Endothelial cell (in vitro differentiated cells): ENCODE data around the gene ACKR3. TPM values are rescaled to one million over a fixed set of nuclear protein-coding genes. Genes with fewer than 3 reads are reported as not detected.
A peak's percentile ranks its signal among the peaks of the same experiment; 100 is the strongest.

Source experiments
- DNase-seq: peaks from one replicate; pipeline ENCODE4 v3.0.0; 2021; ENCODE audit warnings: low spot score
- H3K27ac Mint-ChIP-seq: one replicate; pipeline ENCODE4 v1.8.0; 2021; ENCODE audit warnings: mixed read lengths, inconsistent platforms; ENCODE audit not compliant: unreplicated experiment
- H3K27me3 Mint-ChIP-seq: one replicate; pipeline ENCODE4 v1.8.0; 2021; ENCODE audit warnings: mild to moderate bottlenecking, moderate library complexity, mixed read lengths, inconsistent platforms; ENCODE audit not compliant: unreplicated experiment
- H3K36me3 Mint-ChIP-seq: one replicate; pipeline ENCODE4 v1.8.0; 2021; ENCODE audit warnings: mild to moderate bottlenecking, low read depth, mixed read lengths, inconsistent platforms; ENCODE audit not compliant: unreplicated experiment
- H3K4me1 Mint-ChIP-seq: one replicate; pipeline ENCODE4 v1.8.0; 2021; ENCODE audit warnings: mild to moderate bottlenecking, mixed read lengths, inconsistent platforms; ENCODE audit not compliant: unreplicated experiment
- H3K4me3 Mint-ChIP-seq: one replicate; pipeline ENCODE4 v1.8.0; 2021; ENCODE audit warnings: mild to moderate bottlenecking, mixed read lengths, inconsistent platforms; ENCODE audit not compliant: unreplicated experiment
- H3K9me3 Mint-ChIP-seq: one replicate; pipeline ENCODE4 v1.8.0; 2021; ENCODE audit warnings: mixed read lengths, inconsistent platforms; ENCODE audit not compliant: unreplicated experiment
- CTCF ChIP-seq: fragments of 200-600 bp; sonication (generic); IDR thresholded peaks from one replicate; pipeline ENCODE4 v1.5.0; 2021; ENCODE audit warnings: antibody characterized with exemption; ENCODE audit not compliant: unreplicated experiment
- total RNA-seq: library from RNA; stranded (reverse); fragmentation: NEBNext Ultra II Directional; extraction: Animal tissue kit (Norgen Biotek cat#: 25700); gene quantifications from one replicate; pipeline ENCODE4 v1.2.1, GENCODE V29; 2021; ENCODE audit not compliant: unreplicated experiment

The ACKR3 gene
- total RNA-seq, 1 donor from 2014 or later, result 24.8 TPM

GRCh38 chr2:236603361-236604015 lies 33.9 kb downstream of the ACKR3 start:
- H3K36me3 Mint-ChIP-seq, result no peaks in the 10 kb centered on the region
- peaks cover 6% of the 10 kb centered on the region for H3K4me1 Mint-ChIP-seq

DNA sequence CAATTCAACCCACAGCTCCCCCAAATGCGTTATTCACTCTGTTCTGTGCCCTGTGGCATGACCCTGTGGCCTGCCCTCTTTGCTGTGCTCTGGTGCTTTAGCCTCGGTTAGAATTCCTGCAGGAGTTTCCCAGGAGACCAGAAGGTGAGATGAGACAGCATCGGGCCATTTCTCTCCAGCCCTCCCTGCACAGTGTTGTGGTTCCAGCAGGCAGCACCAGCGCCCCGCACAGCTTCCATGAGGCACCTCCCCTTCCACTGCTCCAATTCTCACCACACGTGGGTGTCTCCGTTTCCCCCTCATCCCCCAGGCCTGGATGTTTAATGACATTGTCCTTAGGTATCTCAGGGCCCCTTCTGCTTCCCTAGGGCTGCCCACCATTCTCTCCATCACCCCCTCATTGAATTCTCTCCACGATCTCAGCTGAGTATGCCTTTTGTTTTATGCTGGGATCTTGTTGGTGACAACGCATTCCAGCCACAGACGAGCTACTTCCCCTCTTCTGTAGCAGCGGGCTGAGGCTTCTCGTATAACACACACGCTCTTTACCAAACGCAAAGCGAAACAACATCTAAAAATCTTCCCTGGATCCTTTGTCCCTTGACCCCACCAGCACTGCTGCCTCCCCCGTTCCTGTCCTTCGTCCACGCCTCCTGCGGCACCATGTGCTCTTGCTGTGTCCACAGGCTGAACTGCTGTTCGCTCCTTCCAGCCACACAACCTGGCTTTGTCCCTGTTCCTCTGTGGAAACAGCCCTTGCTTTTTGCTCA lies 35.1 kb downstream of the ACKR3 start:
- no peak for TF ChIP-seq CTCF
- H3K9me3 Mint-ChIP-seq, result no peaks in the 10 kb centered on the region
- H3K4me3 Mint-ChIP-seq, result no peak overlapping the region
- no peaks in the 10 kb centered on the region for H3K27me3 Mint-ChIP-seq
- H3K36me3 Mint-ChIP-seq, result no peaks in the 10 kb centered on the region
- peaks cover 6% of the 10 kb centered on the region for H3K4me1 Mint-ChIP-seq
- no peak for DNase-seq
- peak overlapping the region; percentile 28 for H3K27ac Mint-ChIP-seq

More at GRCh38 chr2:236603361-236604015, 33.9 kb downstream of the ACKR3 start:
- Mint-ChIP-seq H3K27ac (no peak overlapping the region), H3K9me3 (no peaks in the 10 kb centered on the region), H3K4me3 (no peak overlapping the region), H3K27me3 (no peaks in the 10 kb centered on the region)
- no peak for DNase-seq
- TF ChIP-seq CTCF, result no peak

DNA sequence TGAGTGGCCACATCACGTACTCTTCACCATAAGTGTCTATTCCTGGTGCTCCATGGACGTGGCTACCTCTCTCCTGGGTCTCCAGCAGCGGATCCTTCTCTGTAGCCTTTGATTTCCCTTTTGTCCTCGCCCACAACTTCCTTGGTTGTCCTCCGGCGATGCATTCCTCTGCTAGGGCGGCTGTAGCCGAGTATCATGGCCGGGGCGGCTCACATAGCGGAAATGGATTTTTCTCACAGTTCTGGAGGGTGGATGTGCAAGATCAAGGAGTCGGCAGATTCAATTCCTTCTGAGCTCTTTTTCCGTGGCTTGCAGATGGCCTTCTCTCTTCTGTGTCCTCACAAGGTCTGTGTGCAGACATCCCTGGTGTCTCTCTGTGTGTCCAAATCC lies 35.7 kb downstream of the ACKR3 start:
- TF ChIP-seq CTCF, result no peak
- H3K9me3 Mint-ChIP-seq, result no peaks in the 10 kb centered on the region
- H3K27ac Mint-ChIP-seq, result no peak overlapping the region

GRCh38 chr2:236606023-236606422 lies 36.4 kb downstream of the ACKR3 start:
- DNase-seq, result no peak
- H3K36me3 Mint-ChIP-seq, result no peaks in the 10 kb centered on the region
- no peak for TF ChIP-seq CTCF
- H3K4me3 Mint-ChIP-seq, result no peak overlapping the region
- no peaks in the 10 kb centered on the region for H3K27me3 Mint-ChIP-seq
- peaks cover 6% of the 10 kb centered on the region for H3K4me1 Mint-ChIP-seq
- no peaks in the 10 kb centered on the region for H3K9me3 Mint-ChIP-seq
- no peak overlapping the region for H3K27ac Mint-ChIP-seq

More for the DNA sequence above, 35.7 kb downstream of the ACKR3 start:
- H3K27me3 Mint-ChIP-seq, result no peaks in the 10 kb centered on the region
- no peak for DNase-seq
- no peak overlapping the region for H3K4me3 Mint-ChIP-seq
- peaks cover 6% of the 10 kb centered on the region for H3K4me1 Mint-ChIP-seq
- no peaks in the 10 kb centered on the region for H3K36me3 Mint-ChIP-seq
